ENCODE measurements around the gene POU4F2. TPM values are rescaled to one million over a fixed set of nuclear protein-coding genes. Genes with fewer than 3 reads are reported as not detected.

The POU4F2 gene
- not detected for total RNA-seq
- long read RNA-seq, result 0 reads

DNA sequence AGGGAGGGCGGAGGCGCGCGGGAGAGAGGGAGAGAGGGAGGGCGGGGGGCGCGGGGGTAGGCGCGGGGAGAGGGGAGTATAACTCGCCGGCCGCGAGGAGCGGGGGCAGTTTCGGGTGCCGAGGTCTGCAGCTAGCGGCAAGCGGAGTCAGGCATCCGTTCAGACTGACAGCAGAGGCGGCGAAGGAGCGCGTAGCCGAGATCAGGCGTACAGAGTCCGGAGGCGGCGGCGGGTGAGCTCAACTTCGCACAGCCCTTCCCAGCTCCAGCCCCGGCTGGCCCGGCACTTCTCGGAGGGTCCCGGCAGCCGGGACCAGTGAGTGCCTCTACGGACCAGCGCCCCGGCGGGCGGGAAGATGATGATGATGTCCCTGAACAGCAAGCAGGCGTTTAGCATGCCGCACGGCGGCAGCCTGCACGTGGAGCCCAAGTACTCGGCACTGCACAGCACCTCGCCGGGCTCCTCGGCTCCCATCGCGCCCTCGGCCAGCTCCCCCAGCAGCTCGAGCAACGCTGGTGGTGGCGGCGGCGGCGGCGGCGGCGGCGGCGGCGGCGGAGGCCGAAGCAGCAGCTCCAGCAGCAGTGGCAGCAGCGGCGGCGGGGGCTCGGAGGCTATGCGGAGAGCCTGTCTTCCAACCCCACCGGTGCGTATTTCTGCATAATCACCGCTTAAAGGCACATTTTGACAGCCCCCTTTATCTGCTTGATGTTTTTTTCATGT lies at the start of gene POU4F2:
Gene POU4F2 (plus strand): TSS at position 108 of the 720 bp plus-strand sequence. CDS start 248 bp downstream, at position 356.
- no peak for DNase-seq
- no peak for TF ChIP-seq CTCF (IDR thresholded peaks at IDR 0.05)
- Histone ChIP-seq H3K27me3 (ENCODE audit: low read depth) (peaks cover 83% of the 10 kb centered on the region), H3K9me3 (no peaks in the 10 kb centered on the region), H3K4me3 (peak within 1 kb of the TSS; percentile 9), H3K27ac (no peak within 1 kb of the TSS), H3K4me1 (peaks cover 10% of the 10 kb centered on the region), H3K36me3 (no peaks in the 10 kb centered on the region)
- intact Hi-C loops (cut with DNase I), result no loop called here
- no peak for ATAC-seq

DNA sequence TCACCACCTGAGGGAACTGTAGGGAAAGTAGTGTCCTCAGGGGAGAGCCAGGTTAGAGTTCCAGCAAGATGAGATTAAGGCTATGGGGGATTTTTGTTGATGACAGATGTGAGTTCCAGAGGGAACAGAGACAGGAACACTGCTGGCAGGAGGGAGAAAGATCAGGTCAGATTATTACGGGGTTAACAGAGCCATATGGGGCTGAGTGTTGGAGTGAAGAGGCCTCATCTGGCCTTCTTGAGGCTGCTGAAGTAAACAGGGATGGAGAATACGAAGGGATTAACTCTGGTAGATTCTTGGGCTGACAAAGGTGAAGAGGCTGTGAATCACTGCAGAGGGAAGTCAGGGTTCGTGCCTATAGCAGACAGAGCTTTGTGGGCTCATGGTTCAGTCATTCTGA lies 47.9 kb upstream of the POU4F2 start:
- Histone ChIP-seq H3K36me3 (no peaks in the 10 kb centered on the region), H3K4me3 (no peak overlapping the region), H3K9me3 (no peaks in the 10 kb centered on the region), H3K27me3 (ENCODE audit: low read depth) (no peaks in the 10 kb centered on the region), H3K27ac (no peak overlapping the region), H3K4me1 (peaks cover 5% of the 10 kb centered on the region)
- TF ChIP-seq CTCF (IDR thresholded peaks at IDR 0.05), result no peak
- ATAC-seq, result no peak
- DNase-seq, result no peak
- intact Hi-C loops (cut with DNase I), result no loop called here

DNA sequence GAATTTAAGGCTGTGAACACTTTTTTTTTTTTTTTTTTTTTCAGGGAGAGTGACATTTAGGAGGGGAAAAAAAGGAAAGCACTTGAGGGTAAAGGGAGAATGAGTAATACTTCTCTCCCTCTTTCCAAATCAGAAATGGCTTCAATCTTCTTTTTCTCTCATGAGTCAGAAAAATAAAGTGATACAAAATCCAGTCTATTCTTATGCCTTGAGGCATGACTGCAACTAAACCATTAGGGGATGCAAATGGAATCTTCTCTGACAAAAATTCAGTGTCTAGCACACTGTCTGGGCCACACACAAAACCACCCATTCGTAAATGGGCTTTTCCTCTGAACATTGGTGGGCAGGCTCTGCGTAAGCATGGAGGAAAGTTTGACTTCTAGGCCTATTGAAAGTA lies 46.7 kb upstream of the POU4F2 start:
- ATAC-seq (no peak), DNase-seq (no peak)
- Histone ChIP-seq H3K36me3 (no peaks in the 10 kb centered on the region), H3K27ac (no peak overlapping the region), H3K4me3 (no peak overlapping the region), H3K9me3 (no peaks in the 10 kb centered on the region), H3K27me3 (ENCODE audit: low read depth) (no peaks in the 10 kb centered on the region), H3K4me1 (no peaks in the 10 kb centered on the region)
- no peak for TF ChIP-seq CTCF (IDR thresholded peaks at IDR 0.05)
- intact Hi-C loops (cut with DNase I), result no loop called here

DNA sequence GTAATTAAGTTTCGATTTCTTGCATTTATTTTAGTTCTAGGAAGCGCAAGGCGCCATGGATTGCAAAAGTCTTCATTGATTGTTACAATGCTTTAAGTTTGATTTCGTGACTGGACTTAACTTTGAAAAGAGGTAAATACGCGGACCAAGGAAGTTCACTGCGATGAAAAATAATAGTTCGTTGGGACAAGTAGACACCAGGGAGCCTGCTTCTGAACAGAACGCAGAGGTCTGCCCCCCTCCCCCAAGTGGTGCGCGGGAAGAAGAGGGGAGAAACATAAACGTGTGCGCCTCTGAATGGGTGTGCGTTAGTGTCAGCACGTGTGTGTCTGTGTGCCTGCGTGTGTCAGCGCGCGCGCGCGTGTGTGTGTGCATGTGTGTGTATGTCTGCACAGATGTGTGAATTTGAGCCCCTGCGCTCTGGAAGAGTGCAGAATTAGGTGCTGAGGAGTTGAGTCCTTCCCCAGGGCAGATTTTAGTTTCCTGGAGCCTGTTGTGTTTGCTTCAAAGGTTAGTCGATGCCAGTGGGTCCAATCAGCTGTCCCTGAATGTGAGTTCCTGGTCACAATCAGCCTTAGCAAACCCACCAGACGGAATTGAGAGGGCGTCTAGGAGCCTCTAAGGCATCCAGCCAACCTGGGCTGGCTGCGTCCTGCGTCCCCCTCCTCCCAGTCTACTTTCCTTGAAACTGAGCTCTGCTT lies 5.8 kb upstream of the POU4F2 start:
- intact Hi-C loops (cut with DNase I), result no loop called here
- DNase-seq (no peak), ATAC-seq (no peak)
- Histone ChIP-seq H3K36me3 (no peaks in the 10 kb centered on the region), H3K4me3 (no peak overlapping the region), H3K9me3 (no peaks in the 10 kb centered on the region), H3K4me1 (no peaks in the 10 kb centered on the region), H3K27me3 (ENCODE audit: low read depth) (peaks cover 69% of the 10 kb centered on the region), H3K27ac (no peak overlapping the region)
- no peak for TF ChIP-seq CTCF (IDR thresholded peaks at IDR 0.05)

GRCh38 chr4:146633471-146633800 lies 5.3 kb upstream of the POU4F2 start:
- Histone ChIP-seq H3K9me3 (no peaks in the 10 kb centered on the region), H3K27me3 (ENCODE audit: low read depth) (peaks cover 74% of the 10 kb centered on the region), H3K36me3 (no peaks in the 10 kb centered on the region), H3K4me3 (no peak overlapping the region), H3K4me1 (no peaks in the 10 kb centered on the region), H3K27ac (no peak overlapping the region)
- DNase-seq (no peak), ATAC-seq (no peak)
- intact Hi-C loops (cut with DNase I), result no loop called here
- TF ChIP-seq CTCF (IDR thresholded peaks at IDR 0.05), result no peak
